ENCODE data around the gene MTMR2.

The MTMR2 gene

DNA sequence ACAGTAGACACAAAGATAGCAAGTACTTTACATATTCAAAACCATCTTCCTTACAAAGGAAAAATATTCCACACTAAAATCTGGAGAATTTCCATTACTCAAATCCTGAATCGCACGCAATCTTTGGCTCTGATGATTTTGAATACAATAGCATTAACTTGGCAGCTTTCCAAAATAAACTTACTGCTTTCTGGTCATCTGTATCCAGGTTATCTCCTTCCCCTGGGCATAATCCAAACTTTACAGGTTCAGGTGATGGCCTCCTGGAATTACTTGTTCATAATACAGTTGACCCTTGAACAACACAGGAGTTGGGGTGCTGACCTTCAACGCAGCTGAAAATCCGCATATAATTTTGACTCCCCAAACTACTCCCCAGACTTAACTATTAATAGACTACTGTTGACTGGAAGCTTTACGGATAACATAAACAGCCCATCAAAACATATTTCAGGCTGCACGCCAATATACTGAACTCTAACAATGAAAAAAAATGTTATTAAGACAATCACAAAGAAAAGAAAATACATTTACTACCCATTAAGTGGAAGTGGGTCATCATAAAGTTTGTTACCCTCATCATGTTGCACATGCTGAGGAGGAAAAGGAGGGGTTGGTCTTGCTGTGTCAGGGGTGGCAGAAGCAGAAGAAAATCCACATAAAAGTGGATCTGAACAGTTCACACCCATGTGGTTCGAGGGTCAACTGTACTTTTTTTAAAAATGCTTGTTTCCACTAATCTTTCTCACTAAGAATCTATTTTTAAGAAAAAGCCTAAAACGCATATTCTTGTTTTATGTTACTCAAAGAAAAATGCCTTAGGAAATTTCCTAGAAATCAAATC lies 6.5 kb downstream of the MTMR2 start:
- peak; percentile 13 for DNase-seq

DNA sequence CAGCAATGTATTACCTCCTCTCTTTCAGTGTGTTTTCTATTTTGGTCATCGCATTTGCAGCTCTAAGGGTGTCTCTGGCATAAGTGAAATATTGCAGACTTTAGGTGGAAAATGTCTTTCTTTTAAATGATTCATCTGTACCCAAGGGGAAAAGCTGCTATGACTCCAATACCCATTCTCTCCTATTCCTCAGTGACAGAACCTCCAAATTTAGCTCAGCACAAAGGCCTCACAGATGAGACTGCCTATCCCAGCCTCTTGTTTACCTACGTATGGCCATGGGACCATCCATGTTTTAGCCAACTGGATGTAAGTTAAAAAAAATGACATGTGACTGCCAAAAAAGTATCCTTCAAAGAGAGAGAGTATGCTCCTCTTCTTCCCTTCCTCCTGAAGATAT lies 7.9 kb downstream of the MTMR2 start:
- no peak for DNase-seq

DNA sequence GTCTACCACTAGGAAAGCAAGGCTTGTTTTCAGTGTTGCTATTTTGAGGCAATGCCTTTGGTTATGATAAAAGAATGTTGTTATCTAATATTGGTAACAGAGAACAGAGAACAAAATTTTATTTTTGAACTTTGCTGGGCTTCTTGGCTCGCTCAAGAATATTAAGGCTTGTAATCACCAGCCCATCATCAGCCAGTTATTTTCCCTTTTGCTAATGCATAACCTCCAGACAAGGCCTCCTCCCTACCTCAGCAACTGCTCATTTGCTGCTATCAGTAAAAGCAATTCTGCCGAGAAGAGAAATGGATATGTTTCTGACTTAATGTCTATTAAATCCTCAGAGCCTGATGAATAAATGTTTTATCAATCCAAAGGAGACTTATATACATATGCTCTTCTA lies 8.9 kb downstream of the MTMR2 start:
- DNase-seq = no peak

DNA sequence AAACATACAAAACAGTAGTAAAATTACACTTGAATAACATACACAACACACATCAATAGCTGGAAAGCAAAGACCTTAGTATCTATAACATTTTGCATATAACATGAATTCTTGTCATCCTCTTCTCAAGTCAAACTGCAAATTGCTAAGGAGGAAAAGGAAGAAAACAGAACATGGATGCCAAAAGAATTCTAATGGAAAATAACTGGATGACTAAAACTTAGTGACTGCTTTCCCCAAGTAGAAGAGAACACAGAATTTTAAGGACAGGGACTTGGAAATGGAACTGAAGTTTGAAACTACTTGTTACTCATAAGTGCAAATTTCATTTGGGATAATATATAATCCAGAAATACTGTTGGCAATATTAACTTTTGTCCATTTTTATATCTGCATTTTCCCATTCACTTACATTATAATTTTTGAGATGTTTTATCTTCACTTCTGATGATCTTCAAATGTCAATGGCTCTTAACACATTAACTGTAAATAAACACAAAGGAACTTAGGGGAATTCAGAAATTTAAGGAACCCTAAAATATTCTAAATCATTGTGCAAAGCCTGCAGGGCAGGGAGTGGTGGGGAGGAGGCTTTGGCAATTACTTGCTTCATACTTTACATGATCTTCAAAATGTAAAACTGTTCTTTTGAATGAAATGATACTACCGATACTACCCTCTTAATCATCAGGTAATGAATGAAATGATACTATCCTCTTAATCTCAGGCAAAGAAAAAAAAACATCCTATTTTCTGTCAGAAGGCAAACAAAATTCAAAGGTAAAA lies 9.9 kb downstream of the MTMR2 start:
- DNase-seq = no peak

DNA sequence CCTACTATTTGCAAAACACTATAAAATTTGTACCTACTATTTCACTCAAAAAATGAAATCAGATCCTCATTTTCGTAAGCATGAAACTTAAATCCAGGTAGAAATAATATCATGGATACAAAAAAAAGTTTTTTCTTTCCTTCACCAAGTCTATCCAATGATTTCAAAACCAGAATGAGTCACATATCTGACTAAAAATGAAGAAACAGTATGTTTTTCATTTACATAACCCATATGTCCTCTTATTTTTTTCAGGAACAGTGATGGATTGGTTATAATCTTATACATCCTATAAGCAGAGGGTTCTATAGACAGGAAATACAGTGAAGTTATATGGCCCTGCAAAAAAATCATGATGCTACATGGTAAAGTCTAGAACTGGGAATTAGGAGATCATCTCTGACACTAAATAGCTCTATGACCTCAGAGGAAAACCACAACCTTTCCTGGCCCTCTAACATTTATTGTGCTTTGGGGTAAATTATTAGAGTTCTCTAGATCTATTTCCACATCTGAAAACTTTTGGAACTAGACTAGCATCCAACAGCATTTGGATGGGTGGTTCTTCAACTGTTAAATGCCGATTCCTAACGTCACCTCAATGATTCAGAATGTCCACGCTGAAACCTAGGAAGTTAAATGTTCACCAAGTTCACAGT lies 10.9 kb downstream of the MTMR2 start:
- DNase-seq = peak; percentile 59

DNA sequence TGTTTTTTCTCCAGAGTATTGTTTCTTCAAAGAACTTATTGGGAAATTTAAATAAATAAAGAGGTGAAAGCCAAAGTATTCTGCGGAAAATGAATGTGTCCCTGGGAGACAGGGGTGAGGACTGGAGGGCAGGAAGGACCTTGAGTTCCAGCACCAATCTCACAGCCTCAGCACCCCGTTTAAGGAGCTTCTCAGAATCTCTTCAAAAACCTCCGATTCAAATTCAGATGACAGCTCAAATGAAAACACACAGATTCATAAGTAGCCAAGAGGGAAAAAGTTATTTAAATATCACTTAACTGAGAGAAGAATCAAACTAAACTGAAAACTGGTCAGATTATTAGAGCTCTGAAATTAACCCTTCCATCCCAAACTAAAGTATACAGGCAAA lies 12.5 kb downstream of the MTMR2 start:
- no peak for DNase-seq

DNA sequence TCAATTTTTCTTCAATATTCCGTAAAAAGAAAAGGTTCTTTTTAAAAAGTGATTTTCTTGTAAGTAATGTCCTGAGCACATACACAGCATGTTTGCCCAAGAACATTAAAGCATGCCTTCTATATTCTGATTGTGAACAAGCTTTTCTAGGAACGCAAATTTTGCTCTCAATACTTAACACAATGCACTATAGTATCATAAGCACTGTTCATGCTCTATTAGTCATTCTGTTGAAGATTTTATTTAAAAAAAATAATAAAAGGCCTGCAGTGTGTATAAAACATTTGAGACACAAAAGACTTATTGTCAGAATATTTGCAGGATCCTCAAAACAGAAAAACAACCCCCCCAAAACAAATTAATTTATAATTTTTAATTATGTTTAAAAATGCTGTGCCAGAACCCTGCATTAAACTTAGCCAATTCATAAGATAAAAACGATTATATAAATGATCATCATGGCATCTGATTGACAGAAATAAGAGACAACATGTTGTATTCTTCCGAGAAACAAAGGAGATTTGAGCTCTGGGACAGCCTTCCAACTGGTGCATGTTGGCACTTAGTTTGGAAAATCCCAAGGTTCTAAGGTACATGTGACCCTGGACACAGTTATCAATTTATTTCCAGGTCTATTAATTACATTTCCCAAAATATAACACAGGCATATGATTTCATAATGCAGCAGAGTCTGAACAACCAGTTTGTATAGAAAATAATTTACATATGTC lies 13.1 kb downstream of the MTMR2 start:
- no peak for DNase-seq

DNA sequence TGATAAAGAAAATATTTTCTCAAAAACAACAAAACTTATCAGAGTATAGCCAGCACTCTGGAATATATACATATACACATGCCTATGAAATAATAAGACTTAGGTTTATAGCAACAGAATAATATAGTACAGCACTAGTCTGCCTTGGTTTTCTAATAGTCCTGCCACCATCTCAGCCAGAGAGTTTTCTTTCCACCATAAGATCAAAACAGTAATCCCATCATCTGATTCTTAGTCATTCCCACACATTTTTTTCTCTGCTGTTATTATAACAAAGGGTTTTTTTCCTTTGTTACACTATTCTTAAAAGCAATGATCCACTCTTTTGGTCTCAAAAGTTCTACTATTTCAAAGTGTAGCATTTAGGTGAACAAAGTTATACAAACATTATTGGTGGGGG lies 15.1 kb downstream of the MTMR2 start:
- no peak for DNase-seq

DNA sequence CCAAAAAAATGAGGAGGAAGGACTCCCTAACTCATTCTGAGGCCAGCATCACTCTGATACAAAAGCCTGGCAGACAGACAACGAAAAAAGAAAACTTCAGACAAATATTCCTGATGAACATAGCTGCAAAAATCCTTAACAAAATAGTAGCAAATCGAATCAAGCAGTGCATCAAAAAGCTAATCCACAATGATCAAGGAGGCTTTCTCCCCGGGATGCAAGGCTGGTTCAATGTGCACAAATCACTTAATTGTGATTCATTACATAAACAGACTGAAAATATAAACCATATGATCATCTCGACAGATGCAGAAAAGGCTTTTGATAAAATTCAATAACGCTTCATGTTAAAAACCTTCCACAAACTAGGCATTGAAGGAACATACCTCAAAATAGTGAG lies 16.4 kb downstream of the MTMR2 start:
- peak; percentile 46 for DNase-seq

DNA sequence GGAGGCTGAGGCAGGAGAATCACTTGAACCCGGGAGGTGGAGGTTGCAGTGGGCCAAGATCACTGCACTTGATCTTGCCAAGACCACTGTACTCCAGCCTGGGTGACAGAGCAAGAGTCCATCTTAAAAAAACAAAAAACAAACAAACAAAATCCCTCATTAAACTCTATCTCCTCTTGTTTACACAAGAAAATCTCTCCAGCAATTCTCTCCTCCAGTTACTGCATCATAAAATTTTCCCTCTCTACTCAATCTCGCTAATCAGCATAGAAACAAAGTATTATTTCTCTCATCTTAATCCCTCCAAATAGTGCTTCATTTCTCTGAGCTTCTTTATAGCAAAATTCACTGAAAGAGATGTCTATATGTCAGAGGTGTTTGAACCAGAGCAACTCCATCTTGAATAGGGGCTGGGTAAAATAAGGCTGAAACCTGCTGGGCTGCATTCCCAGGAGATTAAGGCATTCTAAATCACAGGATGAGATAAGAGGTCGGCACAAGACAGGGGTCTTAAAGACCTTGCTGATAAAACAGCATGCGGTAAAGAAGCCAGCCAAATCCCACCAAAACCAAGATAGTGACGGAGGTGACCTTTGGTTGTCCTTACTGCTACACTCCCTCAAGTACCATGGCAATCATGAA lies 19.8 kb downstream of the MTMR2 start:
- no peak for DNase-seq

DNA sequence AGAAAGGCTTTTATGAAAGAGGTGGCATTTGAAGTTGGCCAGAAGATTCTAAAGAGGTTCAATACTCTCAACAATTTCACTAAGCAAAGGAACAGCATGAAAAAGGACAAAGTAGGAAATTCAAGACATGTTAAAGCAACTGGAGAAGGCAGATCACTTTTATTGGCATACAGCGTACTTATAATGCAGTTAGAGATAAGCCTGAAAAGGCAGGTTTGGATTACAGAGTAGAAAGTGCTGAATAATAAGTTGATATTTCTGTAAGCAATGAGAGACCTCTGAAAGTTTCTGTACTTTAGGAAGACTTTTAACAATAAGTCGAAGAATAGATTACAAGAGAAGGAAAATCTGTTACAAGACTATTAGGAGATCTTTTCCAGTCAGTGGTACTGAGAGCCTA lies 25.1 kb downstream of the MTMR2 start:
- DNase-seq = no peak

DNA sequence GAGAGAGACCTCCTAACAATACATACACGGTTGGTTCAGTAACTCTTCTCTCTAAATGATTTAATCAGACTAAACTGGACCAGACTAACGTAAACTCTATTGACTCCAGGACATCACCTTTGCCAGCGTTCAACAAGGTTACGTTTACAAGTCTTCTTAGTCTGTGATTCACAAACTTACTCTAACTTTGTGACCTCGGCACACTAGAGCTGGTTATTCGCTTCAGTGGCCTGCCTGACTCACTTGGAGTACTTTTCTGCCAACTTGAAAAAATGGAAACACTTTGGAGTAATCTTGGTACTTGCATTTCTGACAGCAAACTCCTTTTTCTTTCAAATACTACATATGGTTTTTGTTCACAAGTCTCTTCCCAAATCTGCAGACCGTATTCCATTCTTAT lies 26.2 kb downstream of the MTMR2 start:
- DNase-seq = peak; percentile 42

DNA sequence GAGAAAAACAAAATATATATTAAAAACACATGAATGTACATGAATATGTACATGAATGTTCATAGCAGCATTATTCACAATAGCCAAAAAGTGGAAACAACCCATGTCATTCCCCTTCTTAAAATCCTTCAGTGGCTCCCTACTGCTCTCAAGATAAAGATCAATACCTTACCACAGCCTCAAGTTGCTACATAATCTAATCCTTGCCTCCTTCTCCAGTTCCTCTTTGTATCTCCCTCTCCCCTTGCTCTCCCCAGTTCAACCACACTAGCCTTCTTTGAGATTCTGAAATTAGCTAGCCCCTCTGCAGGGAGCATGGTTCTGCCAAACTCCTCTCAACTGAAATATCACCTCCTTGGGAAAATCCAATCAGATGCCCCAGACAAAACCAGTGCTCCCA lies 28.1 kb downstream of the MTMR2 start:
- no peak for DNase-seq

DNA sequence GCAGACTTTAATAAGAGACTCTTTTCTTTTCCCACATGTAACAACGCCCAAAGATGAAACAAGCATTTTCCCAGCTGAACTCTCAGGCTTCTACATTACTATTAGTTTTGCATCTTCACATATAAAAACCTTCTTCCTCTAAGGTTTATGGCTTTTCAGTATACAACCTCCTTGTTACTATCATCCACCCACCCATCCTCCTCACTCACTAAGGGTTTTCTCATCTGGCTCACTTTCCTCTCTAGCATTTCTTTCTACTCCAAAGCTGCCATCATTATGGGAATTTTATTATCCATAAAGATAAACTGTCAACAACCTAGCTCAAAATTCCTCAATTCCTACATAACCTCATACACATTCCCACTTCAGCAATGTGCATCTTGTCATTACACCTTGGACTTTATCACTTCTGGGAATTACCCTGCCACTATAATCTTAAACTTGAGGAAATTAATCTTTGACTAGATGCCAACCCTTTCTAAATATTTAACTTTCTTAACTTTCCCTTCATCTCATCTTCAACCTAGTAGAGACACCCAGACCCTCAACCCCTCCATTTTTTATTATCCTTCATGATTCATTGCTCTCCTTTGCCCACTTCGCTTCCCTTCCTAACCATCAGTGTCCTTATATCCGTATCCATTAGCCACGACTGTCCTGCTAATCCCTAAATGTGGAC lies 30.9 kb downstream of the MTMR2 start:
- no peak for DNase-seq

DNA sequence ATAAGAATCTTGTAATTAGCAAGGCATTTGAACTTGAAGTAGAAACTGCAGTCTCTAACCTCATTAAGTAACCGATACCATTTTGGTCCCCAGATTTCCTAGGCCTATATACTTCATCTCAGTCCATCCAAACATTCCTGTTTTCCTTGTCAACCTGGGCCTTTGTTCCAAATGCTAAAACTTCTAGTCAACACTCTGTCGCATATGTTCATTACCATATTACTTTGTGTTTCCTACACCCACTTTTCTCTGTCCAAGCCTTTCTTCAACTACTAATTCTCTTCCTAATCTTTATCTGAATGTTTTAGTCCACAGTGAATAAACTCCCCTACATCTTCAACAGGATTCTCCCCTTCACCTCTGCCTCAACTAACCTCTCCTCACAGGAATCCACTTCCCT lies 31.4 kb downstream of the MTMR2 start:
- DNase-seq = no peak

DNA sequence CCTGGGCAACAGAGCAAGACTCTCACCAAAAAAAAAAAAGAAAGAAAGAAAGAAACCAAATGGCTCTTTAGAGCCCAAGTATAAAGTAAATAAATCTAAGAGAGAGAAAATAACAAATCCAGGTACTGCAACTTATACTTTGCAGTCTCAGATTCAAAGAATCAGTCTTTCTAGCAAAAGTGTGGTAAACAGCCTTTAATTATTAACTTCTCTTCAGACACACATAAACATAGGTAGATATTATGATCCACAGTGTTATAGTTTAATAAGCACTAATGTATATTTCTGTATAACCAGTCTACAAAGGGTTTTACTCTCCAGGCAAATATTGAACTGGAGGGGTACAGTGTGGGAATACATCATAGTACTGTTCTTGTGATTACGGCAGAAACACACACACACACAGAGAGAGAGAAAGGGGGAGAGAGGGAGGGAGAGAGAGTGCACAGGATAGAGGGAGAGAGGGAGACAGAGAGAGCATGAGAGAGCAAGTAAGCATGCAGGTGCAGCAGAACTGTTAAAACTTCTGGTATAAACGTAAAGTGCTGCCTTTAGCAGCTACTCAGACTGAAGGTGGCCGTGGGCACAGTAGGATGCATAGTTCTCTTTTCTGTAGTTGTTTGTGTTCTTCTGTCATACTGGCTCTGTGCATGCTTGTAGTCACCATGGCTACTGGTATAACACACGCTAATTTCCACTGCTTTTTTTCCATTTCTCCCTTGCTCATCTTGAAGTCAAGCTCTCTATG lies 32.3 kb downstream of the MTMR2 start:
- DNase-seq = no peak

DNA sequence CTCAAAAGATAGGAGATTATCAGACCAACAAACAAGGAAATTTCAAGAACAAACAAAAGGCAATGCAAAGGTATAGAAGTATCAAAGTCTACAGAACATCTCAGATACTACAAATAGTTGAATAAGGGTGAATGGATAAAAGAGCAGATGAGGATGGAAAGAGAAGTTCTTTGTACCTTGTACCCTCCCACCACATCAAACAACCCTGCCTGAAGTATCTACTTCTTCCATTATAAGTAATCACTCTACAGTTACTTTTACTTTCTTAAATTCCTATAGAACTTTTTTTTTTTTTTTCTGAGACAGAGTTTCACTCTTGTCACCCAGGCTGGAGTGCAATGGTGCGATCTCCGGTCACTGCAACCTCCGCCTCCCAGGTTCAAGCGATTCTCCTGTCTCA lies 35.1 kb downstream of the MTMR2 start:
- no peak for DNase-seq

DNA sequence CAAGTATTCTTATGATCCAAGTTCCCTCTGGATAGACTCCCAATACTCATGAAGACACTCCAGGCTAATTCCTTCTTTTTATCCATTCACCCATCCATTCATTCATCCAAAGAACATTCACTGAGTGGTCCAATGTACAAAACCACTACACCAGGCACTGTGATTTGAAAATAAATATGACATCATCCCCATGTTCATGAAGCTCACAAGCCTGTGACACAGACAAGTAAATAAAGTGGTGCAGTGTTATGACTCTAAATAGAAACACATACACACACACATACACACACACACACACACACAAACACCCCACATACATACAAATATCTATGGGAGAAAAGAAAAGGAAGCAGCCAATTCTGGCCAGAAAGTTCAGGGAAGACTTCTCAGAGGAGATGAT lies 35.5 kb downstream of the MTMR2 start:
- no peak for DNase-seq

DNA sequence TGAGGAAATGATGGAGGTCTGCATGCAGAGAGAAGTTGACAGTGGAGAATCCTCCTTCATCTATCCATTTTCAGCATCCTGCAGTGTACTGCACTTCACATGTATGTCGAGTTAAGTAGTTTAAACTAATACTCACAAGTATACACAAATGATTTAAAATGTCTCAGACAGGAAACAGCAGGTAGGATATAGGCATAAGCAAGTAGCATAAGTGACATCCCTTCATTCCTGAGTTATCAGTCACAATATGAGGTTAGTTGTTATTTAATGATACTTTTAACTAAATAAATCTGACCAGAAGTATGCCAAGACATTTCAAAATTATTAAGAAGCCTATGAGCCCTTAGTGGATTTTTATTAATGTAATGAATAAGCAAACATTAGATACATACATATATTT lies 37.4 kb downstream of the MTMR2 start:
- no peak for DNase-seq

DNA sequence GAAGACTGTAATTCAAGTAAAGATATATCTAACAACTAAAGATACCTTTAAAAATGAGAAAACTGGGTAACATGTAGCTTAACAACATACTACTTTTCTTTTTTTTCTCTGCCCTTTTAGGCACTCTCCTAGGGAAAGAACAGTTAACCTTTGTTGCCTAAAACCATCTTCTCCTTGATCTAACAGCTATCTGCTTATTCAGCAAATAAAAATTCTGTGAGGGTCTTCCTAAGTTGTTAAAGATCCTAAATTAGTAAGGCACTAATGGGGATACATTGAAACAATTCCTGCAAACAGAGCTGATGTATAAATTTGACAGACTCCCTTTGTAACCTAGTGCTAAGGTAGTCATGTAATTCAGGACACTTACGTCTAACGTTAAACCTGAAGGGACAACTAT lies 39.1 kb downstream of the MTMR2 start:
- DNase-seq = no peak

DNA sequence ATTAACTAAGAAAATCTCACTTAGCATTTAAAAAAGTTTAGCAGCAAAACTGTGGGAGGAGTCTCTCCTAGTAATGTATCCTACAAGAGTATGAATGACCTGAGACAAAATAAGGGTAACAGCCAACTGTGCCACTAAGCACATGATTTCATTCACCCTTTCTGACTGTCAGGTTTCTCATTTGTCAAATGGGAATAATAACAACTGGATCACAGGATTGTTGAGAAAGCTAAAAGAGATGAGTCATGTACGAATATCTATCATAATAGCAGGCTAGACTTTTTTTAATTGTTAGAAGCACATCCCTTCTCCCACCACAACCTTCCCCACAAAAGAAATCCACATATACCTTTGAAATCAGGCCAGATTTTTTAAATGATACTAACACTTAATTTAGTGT lies 39.5 kb downstream of the MTMR2 start:
- DNase-seq = peak; percentile 76
